A549 (cell line): Measurements from ENCODE around the gene KRTAP5-7.

Source experiments
- CEBPB ChIP-seq, 2 experiments: fragments of >200 bp in 1 of 2; sonication (Bioruptor Twin) in 1 of 2; formaldehyde crosslinking in 1 of 2; IDR thresholded peaks; 2 replicates each; pipeline ENCODE4 v1.6.1; 2012 to 2016
- CTCF ChIP-seq: fragments of >200 bp; sonication (Bioruptor Twin); formaldehyde crosslinking; IDR thresholded peaks from 3 replicates; pipeline ENCODE4 v1.5.1; 2016
- EP300 ChIP-seq, 2 experiments: fragments of >200 bp; sonication (Bioruptor Twin); formaldehyde crosslinking; IDR thresholded peaks; 2 replicates in 1 of 2; 3 replicates in 1 of 2; pipeline ENCODE4 v1.6.1; 2016 to 2017
- MAFK ChIP-seq: fragments of 450-650 bp; IDR thresholded peaks from 2 replicates; pipeline ENCODE4 v1.6.1; 2014; ENCODE audit not compliant: partially characterized antibody
- MYC ChIP-seq: IDR thresholded peaks from 2 replicates; pipeline ENCODE4 v1.6.1; 2012; ENCODE audit warnings: mild to moderate bottlenecking, inconsistent platforms, low read length, improper control_type of control experiment, borderline replicate concordance
- POLR2A ChIP-seq: IDR thresholded peaks from 2 replicates; pipeline ENCODE4 v1.6.1; 2012; ENCODE audit warnings: mild to moderate bottlenecking, low read length
- POLR2AphosphoS2 ChIP-seq: conservative IDR thresholded peaks from 2 replicates; pipeline ENCODE4 v1.6.1; 2012; ENCODE audit warnings: low read length, improper control_type of control experiment, inconsistent platforms

- TF ChIP-seq EP300 (IDR thresholded peaks at IDR 0.05) (no peak), MYC (no peak), POLR2AphosphoS2 (no peak), CTCF (no peak), MAFK (no peak), POLR2A (no peak), CEBPB (IDR thresholded peaks at IDR 0.05) (no peak)
These were observed 16.8 kb downstream of the KRTAP5-7 start for GRCh38 chr11:71543866-71544265.
